Vagina (tissue), 2 donors: ENCODE measurements around the gene CARD9.

Source experiments
- CTCF ChIP-seq, 3 experiments: fragments of 450-650 bp in 2 of 3; fragments of 200-600 bp in 1 of 3; sonication (generic) in 1 of 3; IDR thresholded peaks; one replicate each; pipeline ENCODE4 v1.5.1; 2017 to 2019; ENCODE audit warnings: antibody characterized with exemption in 3 of 3, mild to moderate bottlenecking in 2 of 3, moderate library complexity in 2 of 3
- POLR2AphosphoS5 ChIP-seq, 2 donors: sonication (generic); formaldehyde crosslinking; IDR thresholded peaks; one replicate each; pipeline ENCODE4 v1.9.0; 2017; ENCODE audit warnings: antibody characterized with exemption in 2 of 2, mild to moderate bottlenecking in 2 of 2, low read depth in 1 of 2; ENCODE audit not compliant: insufficient read depth in 1 of 2

GRCh38 chr9:136416427-136416826 is 43.0 kb upstream of the CARD9 start:
- no peak for TF ChIP-seq CTCF (IDR thresholded peaks at IDR 0.05)
- no peak for TF ChIP-seq POLR2AphosphoS5 (IDR thresholded peaks at IDR 0.05; ENCODE audit: insufficient read depth in 1 of 2, low read depth in 1 of 2)
